HepG2 (cell line): Measurements from ENCODE around the gene DLG5. TPM values are rescaled to one million over a fixed set of nuclear protein-coding genes. Genes with fewer than 3 reads are reported as not detected.

Experiments
- ATAC-seq: fragments of 200-7000 bp; cut with Tn5 transposase; 3 replicates; pipeline ENCODE4 v1.9.1; 2020; ENCODE audit warnings: mild to moderate bottlenecking, moderate library complexity
- BruUV-seq: library from RNA; stranded (reverse); fragments of 400-500 nt; replicated peaks from 2 replicates; lab custom pipeline; 2021; lab: Mats Ljungman, UMichigan
- CTCF ChIA-PET: fragments of 300-600 bp; formaldehyde crosslinking; extraction: SDS; loops from one replicate; lab custom pipeline; 2021; ENCODE audit warnings: low total read pairs, inconsistent platforms, low intra/inter-chr PET ratio; lab: Yijun Ruan, JAX
- POLR2A ChIA-PET: fragments of 350-600 bp; sonication (Branson Sonifier 250); formaldehyde crosslinking; loops from one replicate; lab custom pipeline; 2020; ENCODE audit warnings: antibody characterized with exemption, inconsistent platforms; lab: Yijun Ruan, JAX
- DNase-seq: peaks from one replicate; pipeline ENCODE4 v3.0.0-alpha.2; 2015; ENCODE audit warnings: low spot score
- FAIRE-seq: peaks from 3 replicates; lab custom pipeline; 2011; peaks lifted over from hg19 to GRCh38; lab: Jason Lieb, UNC
- H2AFZ ChIP-seq: one replicate; pipeline ENCODE4 v1.6.1; 2011; ENCODE audit warnings: low read length, inconsistent platforms
- H3K27ac ChIP-seq: fragments of 300-600 bp; 3 replicates; pipeline ENCODE4 v1.8.0; 2011; ENCODE audit warnings: mixed run types, mild to moderate bottlenecking, mixed read lengths, low read length, inconsistent platforms; ENCODE audit not compliant: insufficient read depth; ENCODE audit errors: extremely low read length
- H3K27me3 ChIP-seq, 2 experiments: fragments of 200-600 bp in 1 of 2; 2 replicates in 1 of 2; 3 replicates in 1 of 2; pipeline versions ENCODE4 v1.6.0 to v1.8.0; 2011; ENCODE audit warnings: low read length in 2 of 2, mild to moderate bottlenecking in 2 of 2, moderate library complexity in 2 of 2, inconsistent platforms in 1 of 2; ENCODE audit not compliant: insufficient read depth in 2 of 2, control insufficient read depth in 1 of 2
- H3K36me3 ChIP-seq, 2 experiments: fragments of 200-600 bp in 1 of 2; replicated peaks in 1 of 2; 2 replicates in 1 of 2; 3 replicates in 1 of 2; pipeline versions ENCODE4 v1.5.1 to v1.8.0; 2011; ENCODE audit warnings: low read length in 2 of 2, inconsistent platforms in 1 of 2; ENCODE audit not compliant: insufficient read depth in 2 of 2, control insufficient read depth in 1 of 2
- H3K4me1 ChIP-seq: 2 replicates; pipeline ENCODE4 v1.5.1; 2012; ENCODE audit warnings: low read length, inconsistent platforms; ENCODE audit not compliant: insufficient read depth
- H3K4me2 ChIP-seq: 2 replicates; pipeline ENCODE4 v1.6.0; 2011; ENCODE audit warnings: low read depth, low read length, inconsistent platforms
- H3K4me3 ChIP-seq, 3 experiments: fragments of 200-600 bp in 1 of 3; sonication (generic), shearing (Covaris generic) in 1 of 3; replicated peaks in 1 of 3; 2 replicates each; pipeline ENCODE4 v1.5.1; 2011 to 2016; ENCODE audit warnings: low read length in 3 of 3, inconsistent platforms in 2 of 3, low read depth in 2 of 3, mild to moderate bottlenecking in 2 of 3, control low read depth in 1 of 3, mixed read lengths in 1 of 3; ENCODE audit not compliant: insufficient read depth in 1 of 3
- H3K79me2 ChIP-seq: one replicate; pipeline ENCODE4 v1.6.1; 2011; ENCODE audit warnings: low read length, inconsistent platforms; ENCODE audit not compliant: insufficient read depth
- H3K9ac ChIP-seq: 2 replicates; pipeline ENCODE4 v1.6.0; 2011; ENCODE audit warnings: mild to moderate bottlenecking, low read depth, low read length, inconsistent platforms; ENCODE audit not compliant: insufficient read depth
- H3K9me3 ChIP-seq: 2 replicates; pipeline ENCODE4 v1.5.1; 2012; ENCODE audit warnings: mild to moderate bottlenecking, low read length
- H4K20me1 ChIP-seq: 2 replicates; pipeline ENCODE4 v1.6.0; 2011; ENCODE audit warnings: inconsistent platforms, mild to moderate bottlenecking, low read length, moderate library complexity; ENCODE audit not compliant: insufficient read depth
- ATF6 ChIP-seq: sonication (generic); formaldehyde crosslinking; conservative IDR thresholded peaks from 2 replicates; pipeline ENCODE4 v1.4.0; 2020; ENCODE audit warnings: missing genetic modification reagents
- CCAR2 ChIP-seq: fragments of 200-400 bp; formaldehyde crosslinking; optimal IDR thresholded peaks from 2 replicates; pipeline ENCODE3; 2018; ENCODE audit warnings: low read depth, mild to moderate bottlenecking, low read length, moderate library complexity
- CHCHD3 ChIP-seq: sonication (generic); formaldehyde crosslinking; IDR thresholded peaks from 2 replicates; pipeline ENCODE4 v1.8.0; 2022; ENCODE audit warnings: mild to moderate bottlenecking, missing genetic modification reagents, moderate library complexity
- FOXA1 ChIP-seq, 2 experiments: fragments of 450-650 bp in 1 of 2; sonication (generic) in 1 of 2; formaldehyde crosslinking in 1 of 2; IDR thresholded peaks; 2 replicates each; pipeline versions ENCODE4 v1.4.0 to v1.6.1; 2016 to 2020; ENCODE audit warnings: missing genetic modification reagents in 1 of 2
- HDAC2 ChIP-seq: sonication (generic); formaldehyde crosslinking; IDR thresholded peaks from 2 replicates; pipeline ENCODE4 v1.4.0; 2020; ENCODE audit warnings: missing genetic modification reagents
- NFKBIZ ChIP-seq: IDR thresholded peaks from 2 replicates; pipeline ENCODE4 v1.6.1; 2018; ENCODE audit warnings: missing genetic modification reagents, missing compliant biosample characterization
- NR2C2 ChIP-seq: sonication (generic); formaldehyde crosslinking; IDR thresholded peaks from 2 replicates; pipeline ENCODE4 v1.4.0; 2020; ENCODE audit warnings: missing genetic modification reagents, mild to moderate bottlenecking, moderate library complexity, borderline replicate concordance
- POLR2A ChIP-seq, 2 experiments: IDR thresholded peaks; 2 replicates each; pipeline ENCODE4 v1.6.1; 2011; ENCODE audit warnings: low read depth in 2 of 2, low read length in 2 of 2, mild to moderate bottlenecking in 1 of 2, moderate library complexity in 1 of 2; ENCODE audit not compliant: insufficient read depth in 1 of 2
- RARA ChIP-seq: IDR thresholded peaks from 2 replicates; pipeline ENCODE4 v1.6.1; 2016; ENCODE audit warnings: missing genetic modification reagents, missing compliant biosample characterization
- SP1 ChIP-seq, 2 experiments: fragments of 450-650 bp in 1 of 2; sonication (generic) in 1 of 2; formaldehyde crosslinking in 1 of 2; IDR thresholded peaks; 2 replicates each; pipeline versions ENCODE4 v1.4.0 to v1.6.1; 2016 to 2020; ENCODE audit warnings: missing genetic modification reagents in 1 of 2
- SP2 ChIP-seq: sonication (generic); formaldehyde crosslinking; IDR thresholded peaks from 2 replicates; pipeline ENCODE4 v1.5.1; 2020; ENCODE audit warnings: mild to moderate bottlenecking, missing genetic modification reagents
- ZNF205 ChIP-seq: IDR thresholded peaks from 2 replicates; pipeline ENCODE4 v1.6.1; 2018; ENCODE audit warnings: missing biosample characterization, missing genetic modification reagents
- ZNF496 ChIP-seq: sonication (generic); formaldehyde crosslinking; IDR thresholded peaks from 2 replicates; pipeline ENCODE4 v1.8.1; 2023; ENCODE audit warnings: mild to moderate bottlenecking, moderate library complexity, missing genetic modification reagents; ENCODE audit not compliant: insufficient replicate concordance
- WGBS: methylation state at CpG from one replicate; pipeline ENCODE4 v1.1.6; 2017; ENCODE audit warnings: low lambda C conversion rate; 5-methylcytosine and 5-hydroxymethylcytosine counted together
- in situ Hi-C: cut with HindIII; loops from 2 replicates; pipeline ENCODE4 v1.10.0; 2017; ENCODE audit warnings: low pct_unique_long_range_greater_than_20kb; ENCODE audit not compliant: extremely low pct_ligation_motif_present
- intact Hi-C: fragments of 100-400 bp; cut with micrococcal nuclease; formaldehyde crosslinking; loops from one replicate; pipeline ENCODE4 v1.10.0; 2022; ENCODE audit not compliant: unreplicated experiment
- polyA plus RNA-seq, 8 experiments: library from polyadenylated mRNA; depleted of rRNA in 3 of 8; stranded (reverse) in 7 of 8; unstranded in 1 of 8; fragments of >200 nt; fragmentation: Illumina TruSeq in 4 of 8; extraction: Trizol in 4 of 8; gene quantifications; 2 replicates each; pipeline versions ENCODE4 v1.2.1 to v1.2.3, GENCODE V29; 2011 to 2016; ENCODE audit warnings: low read depth in 4 of 8, missing spikeins in 1 of 8, mixed read lengths in 1 of 8; ENCODE audit not compliant: insufficient read depth in 1 of 8
- total RNA-seq, 5 experiments: library from RNA; depleted of rRNA; stranded (reverse); fragments of >200 nt; fragmentation: Illumina TruSeq; extraction: Trizol; gene quantifications; 2 replicates each; pipeline ENCODE4 v1.2.3, GENCODE V29; 2016; ENCODE audit warnings: low read depth in 1 of 5
- TF ChIP-seq, protein P1 (sequence below): sonication (generic); formaldehyde crosslinking; IDR thresholded peaks from 2 replicates; pipeline ENCODE4 v1.5.0; 2020; ENCODE audit warnings: mild to moderate bottlenecking, low read depth, missing genetic modification reagents, borderline replicate concordance
- TF ChIP-seq, protein P2 (sequence below): sonication (generic); formaldehyde crosslinking; IDR thresholded peaks from 2 replicates; pipeline ENCODE4 v1.4.0; 2020; ENCODE audit warnings: missing genetic modification reagents, borderline replicate concordance
- TF ChIP-seq, protein P3 (sequence below): sonication (generic); formaldehyde crosslinking; IDR thresholded peaks from 2 replicates; pipeline ENCODE4 v1.4.0; 2020; ENCODE audit warnings: missing genetic modification reagents
- TF ChIP-seq, protein P4 (sequence below): sonication (generic); formaldehyde crosslinking; IDR thresholded peaks from 2 replicates; pipeline ENCODE4 v1.8.1; 2023; ENCODE audit warnings: mild to moderate bottlenecking, missing genetic modification reagents

DLG5 gene
- total and polyA plus RNA-seq, 2 of the 13 experiments (the other 11 are each of a cell fraction or from before 2014, with no cell fraction given), result 15.5 to 18.2 TPM

GRCh38 chr10:77773631-77774426, 152.7 kb downstream of the DLG5 start:
- no peak overlapping the region for H3K4me3 ChIP-seq
- H3K9ac ChIP-seq, result no peak overlapping the region
- WGBS, result 63% methylated on average over 12 of the region's 12 CpGs
- no peaks in the 10 kb centered on the region for H4K20me1 ChIP-seq
- CTCF ChIA-PET, result no interaction called here
- H3K9me3 ChIP-seq, result peaks cover 20% of the 10 kb centered on the region
- intact Hi-C loops, result no loop called here
- peak; percentile 27 for ATAC-seq
- no peak overlapping the region for H2AFZ ChIP-seq
- no peaks in the 10 kb centered on the region for H3K36me3 ChIP-seq
- no peaks in the 10 kb centered on the region for H3K79me2 ChIP-seq
- H3K27me3 ChIP-seq, result no peaks in the 10 kb centered on the region
- POLR2A ChIA-PET, result no interaction called here
- no peak overlapping the region for H3K27ac ChIP-seq
- no peak for DNase-seq
- in situ Hi-C loops, result no loop called here
- H3K4me2 ChIP-seq, result no peak overlapping the region
- TF ChIP-seq SP2 (CRISPR knock-in tag), result no peak
- TF ChIP-seq, protein P1, sequence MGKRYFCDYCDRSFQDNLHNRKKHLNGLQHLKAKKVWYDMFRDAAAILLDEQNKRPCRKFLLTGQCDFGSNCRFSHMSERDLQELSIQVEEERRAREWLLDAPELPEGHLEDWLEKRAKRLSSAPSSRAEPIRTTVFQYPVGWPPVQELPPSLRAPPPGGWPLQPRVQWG, result no peak
- TF ChIP-seq, protein P2, sequence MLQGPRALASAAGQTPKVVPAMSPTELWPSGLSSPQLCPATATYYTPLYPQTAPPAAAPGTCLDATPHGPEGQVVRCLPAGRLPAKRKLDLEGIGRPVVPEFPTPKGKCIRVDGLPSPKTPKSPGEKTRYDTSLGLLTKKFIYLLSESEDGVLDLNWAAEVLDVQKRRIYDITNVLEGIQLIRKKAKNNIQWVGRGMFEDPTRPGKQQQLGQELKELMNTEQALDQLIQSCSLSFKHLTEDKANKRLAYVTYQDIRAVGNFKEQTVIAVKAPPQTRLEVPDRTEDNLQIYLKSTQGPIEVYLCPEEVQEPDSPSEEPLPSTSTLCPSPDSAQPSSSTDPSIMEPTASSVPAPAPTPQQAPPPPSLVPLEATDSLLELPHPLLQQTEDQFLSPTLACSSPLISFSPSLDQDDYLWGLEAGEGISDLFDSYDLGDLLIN (CRISPR knock-in tag), result no peak
- no peak for TF ChIP-seq FOXA1 (IDR thresholded peaks at IDR 0.05)
- TF ChIP-seq FOXA1 (CRISPR knock-in tag; IDR thresholded peaks at IDR 0.05), result no peak
- no peak for TF ChIP-seq HDAC2 (CRISPR knock-in tag)
- no peak for TF ChIP-seq CCAR2
- TF ChIP-seq SP1 (IDR thresholded peaks at IDR 0.05), result no peak
- no peak for TF ChIP-seq SP1 (CRISPR knock-in tag; IDR thresholded peaks at IDR 0.05)
- TF ChIP-seq NR2C2, result no peak
- no peak for TF ChIP-seq ATF6 (CRISPR knock-in tag)
- no peak for TF ChIP-seq CHCHD3 (CRISPR knock-in tag)
- no peak for TF ChIP-seq POLR2A (IDR thresholded peaks at IDR 0.05; ENCODE audit: insufficient read depth in 1 of 2, low read depth in 2 of 2, low read length in 2 of 2)
- TF ChIP-seq, protein P3, sequence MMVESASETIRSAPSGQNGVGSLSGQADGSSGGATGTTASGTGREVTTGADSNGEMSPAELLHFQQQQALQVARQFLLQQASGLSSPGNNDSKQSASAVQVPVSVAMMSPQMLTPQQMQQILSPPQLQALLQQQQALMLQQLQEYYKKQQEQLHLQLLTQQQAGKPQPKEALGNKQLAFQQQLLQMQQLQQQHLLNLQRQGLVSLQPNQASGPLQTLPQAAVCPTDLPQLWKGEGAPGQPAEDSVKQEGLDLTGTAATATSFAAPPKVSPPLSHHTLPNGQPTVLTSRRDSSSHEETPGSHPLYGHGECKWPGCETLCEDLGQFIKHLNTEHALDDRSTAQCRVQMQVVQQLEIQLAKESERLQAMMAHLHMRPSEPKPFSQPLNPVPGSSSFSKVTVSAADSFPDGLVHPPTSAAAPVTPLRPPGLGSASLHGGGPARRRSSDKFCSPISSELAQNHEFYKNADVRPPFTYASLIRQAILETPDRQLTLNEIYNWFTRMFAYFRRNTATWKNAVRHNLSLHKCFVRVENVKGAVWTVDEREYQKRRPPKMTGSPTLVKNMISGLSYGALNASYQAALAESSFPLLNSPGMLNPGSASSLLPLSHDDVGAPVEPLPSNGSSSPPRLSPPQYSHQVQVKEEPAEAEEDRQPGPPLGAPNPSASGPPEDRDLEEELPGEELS (CRISPR knock-in tag), result no peak
- TF ChIP-seq ZNF205, result no peak
- no peak for TF ChIP-seq ZNF496 (CRISPR knock-in tag)
- no peak for TF ChIP-seq NFKBIZ
- TF ChIP-seq RARA (CRISPR knock-in tag), result no peak
- TF ChIP-seq, protein P4, sequence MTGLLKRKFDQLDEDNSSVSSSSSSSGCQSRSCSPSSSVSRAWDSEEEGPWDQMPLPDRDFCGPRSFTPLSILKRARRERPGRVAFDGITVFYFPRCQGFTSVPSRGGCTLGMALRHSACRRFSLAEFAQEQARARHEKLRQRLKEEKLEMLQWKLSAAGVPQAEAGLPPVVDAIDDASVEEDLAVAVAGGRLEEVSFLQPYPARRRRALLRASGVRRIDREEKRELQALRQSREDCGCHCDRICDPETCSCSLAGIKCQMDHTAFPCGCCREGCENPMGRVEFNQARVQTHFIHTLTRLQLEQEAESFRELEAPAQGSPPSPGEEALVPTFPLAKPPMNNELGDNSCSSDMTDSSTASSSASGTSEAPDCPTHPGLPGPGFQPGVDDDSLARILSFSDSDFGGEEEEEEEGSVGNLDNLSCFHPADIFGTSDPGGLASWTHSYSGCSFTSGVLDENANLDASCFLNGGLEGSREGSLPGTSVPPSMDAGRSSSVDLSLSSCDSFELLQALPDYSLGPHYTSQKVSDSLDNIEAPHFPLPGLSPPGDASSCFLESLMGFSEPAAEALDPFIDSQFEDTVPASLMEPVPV (CRISPR knock-in tag), result no peak
- TF ChIP-seq, all 625 proteins: peak for 0
- FAIRE-seq, result no peak
- H3K4me1 ChIP-seq, result peaks cover 16% of the 10 kb centered on the region
- BruUV-seq, result no TSS peak
